Measurements from ENCODE around the gene FOXO1. TPM values are rescaled to one million over a fixed set of nuclear protein-coding genes. Genes with fewer than 3 reads are reported as not detected.

FOXO1 gene
- total and polyA plus RNA-seq, 9 of the 15 experiments (the other 6 are each of a cell fraction or from before 2014, with no cell fraction given), result 0.04 to 0.73 (median 0.20) TPM

GRCh38 chr13:40666933-40667621 lies 636 bp upstream of the FOXO1 start:
- in situ Hi-C loops (cut with MboI), result no loop called here
- peak overlapping the region; percentile 49 for H3K4me3 ChIP-seq
- DNase-seq (ENCODE audit: extremely low read depth in 1 of 4, low spot score in 3 of 4) (peak in 3 of 4 experiments; percentile 50 to 64 (median 57)), FAIRE-seq (no peak), ATAC-seq (peak; percentile 64)
- CTCF ChIA-PET (ENCODE audit: low intra/inter-chr PET ratio), result no interaction called here
- intact Hi-C loops (cut with micrococcal nuclease), result loop anchor here (5.0 kb wide), 1 partner anchor 110 kb away; no protein-coding TSS in a partner anchor
- no peaks in the 10 kb centered on the region for H4K20me1 ChIP-seq (replicated peaks; ENCODE audit: control insufficient read depth, insufficient read depth, low read length)
- BruUV-seq (replicated peaks), result no TSS peak
- peak overlapping the region; percentile 83 for H2AFZ ChIP-seq (ENCODE audit: low read depth, low read length)
- H3K36me3 ChIP-seq (ENCODE audit: control insufficient read depth, insufficient read depth, low read length), result no peaks in the 10 kb centered on the region
- H3K27ac ChIP-seq (ENCODE audit: extremely low read depth, low read depth, low read length), result no peak overlapping the region
- TF ChIP-seq, protein P1, sequence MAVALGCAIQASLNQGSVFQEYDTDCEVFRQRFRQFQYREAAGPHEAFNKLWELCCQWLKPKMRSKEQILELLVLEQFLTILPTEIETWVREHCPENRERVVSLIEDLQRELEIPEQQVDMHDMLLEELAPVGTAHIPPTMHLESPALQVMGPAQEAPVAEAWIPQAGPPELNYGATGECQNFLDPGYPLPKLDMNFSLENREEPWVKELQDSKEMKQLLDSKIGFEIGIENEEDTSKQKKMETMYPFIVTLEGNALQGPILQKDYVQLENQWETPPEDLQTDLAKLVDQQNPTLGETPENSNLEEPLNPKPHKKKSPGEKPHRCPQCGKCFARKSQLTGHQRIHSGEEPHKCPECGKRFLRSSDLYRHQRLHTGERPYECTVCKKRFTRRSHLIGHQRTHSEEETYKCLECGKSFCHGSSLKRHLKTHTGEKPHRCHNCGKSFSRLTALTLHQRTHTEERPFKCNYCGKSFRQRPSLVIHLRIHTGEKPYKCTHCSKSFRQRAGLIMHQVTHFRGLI (CRISPR knock-in tag; IDR thresholded peaks at IDR 0.05), result no peak
- TF ChIP-seq PCBP2 (IDR thresholded peaks at IDR 0.05; ENCODE audit: low read depth, low read length, poor library complexity, severe bottlenecking), result no peak
- 0 out of 2 replicates have a peak, but pooled peaks have one; percentile 31 for TF ChIP-seq NCOA6 (IDR thresholded peaks at IDR 0.05)
- TF ChIP-seq NR1H2 (CRISPR knock-in tag; IDR thresholded peaks at IDR 0.05), result no peak
- no peak for TF ChIP-seq NR2C2 (CRISPR knock-in tag; IDR thresholded peaks at IDR 0.05)
- TF ChIP-seq NR2C2 (tag; IDR thresholded peaks at IDR 0.05), result peak; percentile 26; the same call in 1 of the 2 replicates
- peak in 1 of 2 experiments; percentile 59 for TF ChIP-seq E2F6 (IDR thresholded peaks at IDR 0.05; ENCODE audit: borderline replicate concordance in 1 of 2, extremely low read depth in 1 of 2, insufficient read depth in 1 of 2, insufficient read length in 1 of 2, low read depth in 1 of 2, low read length in 1 of 2, poor library complexity in 1 of 2, severe bottlenecking in 1 of 2)
- TF ChIP-seq, protein P2, sequence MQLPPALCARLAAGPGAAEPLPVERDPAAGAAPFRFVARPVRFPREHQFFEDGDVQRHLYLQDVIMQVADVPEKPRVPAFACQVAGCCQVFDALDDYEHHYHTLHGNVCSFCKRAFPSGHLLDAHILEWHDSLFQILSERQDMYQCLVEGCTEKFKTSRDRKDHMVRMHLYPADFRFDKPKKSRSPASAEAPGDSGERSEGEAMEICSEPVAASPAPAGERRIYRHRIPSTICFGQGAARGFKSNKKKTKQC (CRISPR knock-in tag; IDR thresholded peaks at IDR 0.05), result no peak
- no peak for TF ChIP-seq PYGO2 (tag; IDR thresholded peaks at IDR 0.05)
- TF ChIP-seq ZNF436 (CRISPR knock-in tag; IDR thresholded peaks at IDR 0.05), result no peak
- TF ChIP-seq ZNF324 (CRISPR knock-in tag; IDR thresholded peaks at IDR 0.05), result no peak
- TF ChIP-seq, protein P3, sequence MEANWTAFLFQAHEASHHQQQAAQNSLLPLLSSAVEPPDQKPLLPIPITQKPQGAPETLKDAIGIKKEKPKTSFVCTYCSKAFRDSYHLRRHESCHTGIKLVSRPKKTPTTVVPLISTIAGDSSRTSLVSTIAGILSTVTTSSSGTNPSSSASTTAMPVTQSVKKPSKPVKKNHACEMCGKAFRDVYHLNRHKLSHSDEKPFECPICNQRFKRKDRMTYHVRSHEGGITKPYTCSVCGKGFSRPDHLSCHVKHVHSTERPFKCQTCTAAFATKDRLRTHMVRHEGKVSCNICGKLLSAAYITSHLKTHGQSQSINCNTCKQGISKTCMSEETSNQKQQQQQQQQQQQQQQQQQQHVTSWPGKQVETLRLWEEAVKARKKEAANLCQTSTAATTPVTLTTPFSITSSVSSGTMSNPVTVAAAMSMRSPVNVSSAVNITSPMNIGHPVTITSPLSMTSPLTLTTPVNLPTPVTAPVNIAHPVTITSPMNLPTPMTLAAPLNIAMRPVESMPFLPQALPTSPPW (CRISPR knock-in tag; IDR thresholded peaks at IDR 0.05), result peak; percentile 3; the same call in 1 of the 2 replicates
- peak; percentile 49; the same call in 1 of the 2 replicates for TF ChIP-seq SPI1 (IDR thresholded peaks at IDR 0.05; ENCODE audit: borderline replicate concordance, low read depth, low read length)
- 7% methylated on average over 17 of the region's 67 CpGs for WGBS (ENCODE audit: insufficient coverage, low coverage, missing lambda C conversion rate)
- peaks cover 10 to 36% of the 10 kb centered on the region in 2 experiments; a peak in 4 of 5 replicates for H3K4me1 ChIP-seq (replicated peaks in 1 of 2; ENCODE audit: control insufficient read depth in 2 of 2, insufficient read depth in 2 of 2, low read length in 2 of 2)
- H3K27me3 ChIP-seq (ENCODE audit: control insufficient read depth in 2 of 2, insufficient read depth in 2 of 2, low read length in 2 of 2), result peaks cover 0 to 12% of the 10 kb centered on the region in 2 experiments; a peak in 3 of 5 replicates
- POLR2A ChIA-PET, result interaction anchor here (0.7 kb wide), 1 partner anchor 879 kb away, joined by 3 read pairs; no protein-coding TSS in a partner anchor
- peak overlapping the region in 1 of 2 experiments; percentile 86; a peak in 2 of 4 replicates for H3K9ac ChIP-seq (ENCODE audit: insufficient read depth in 1 of 2, low read depth in 2 of 2, low read length in 2 of 2)
- no peaks in the 10 kb centered on the region for H3K9me1 ChIP-seq (ENCODE audit: control insufficient read depth, insufficient read depth, low read length)
- H3K9me3 ChIP-seq (replicated peaks; ENCODE audit: control insufficient read depth, insufficient read depth, low read depth, low read length), result no peaks in the 10 kb centered on the region
- peak overlapping the region; percentile 60 for H3K4me2 ChIP-seq (ENCODE audit: insufficient read depth, low read length)
- H3K79me2 ChIP-seq (ENCODE audit: control insufficient read depth, insufficient read depth, low read length), result no peaks in the 10 kb centered on the region
